HG03175 (cell line): ENCODE results near the gene NEK4.

ENCODE experiments used
- ATAC-seq: cut with Tn5 transposase; IDR thresholded peaks from one replicate; pipeline ENCODE4 v1.9.1; 2021; ENCODE audit warnings: mild to moderate bottlenecking, moderate library complexity; ENCODE audit not compliant: unreplicated experiment

Gene NEK4

DNA sequence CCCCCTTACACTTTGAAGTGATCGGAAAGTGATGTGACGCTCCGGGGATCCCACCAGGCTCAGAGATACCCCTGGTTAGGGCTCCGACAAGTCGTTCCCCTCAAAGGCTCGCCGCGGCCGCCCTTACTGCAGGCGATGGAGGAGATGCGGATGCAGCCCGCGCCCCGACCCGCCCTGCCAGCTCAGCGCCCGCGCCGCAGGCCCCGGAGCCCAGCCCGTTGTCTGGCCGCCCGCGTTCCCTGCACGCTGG is 65.4 kb downstream of the NEK4 start:
- ATAC-seq, result peak; percentile 35

DNA sequence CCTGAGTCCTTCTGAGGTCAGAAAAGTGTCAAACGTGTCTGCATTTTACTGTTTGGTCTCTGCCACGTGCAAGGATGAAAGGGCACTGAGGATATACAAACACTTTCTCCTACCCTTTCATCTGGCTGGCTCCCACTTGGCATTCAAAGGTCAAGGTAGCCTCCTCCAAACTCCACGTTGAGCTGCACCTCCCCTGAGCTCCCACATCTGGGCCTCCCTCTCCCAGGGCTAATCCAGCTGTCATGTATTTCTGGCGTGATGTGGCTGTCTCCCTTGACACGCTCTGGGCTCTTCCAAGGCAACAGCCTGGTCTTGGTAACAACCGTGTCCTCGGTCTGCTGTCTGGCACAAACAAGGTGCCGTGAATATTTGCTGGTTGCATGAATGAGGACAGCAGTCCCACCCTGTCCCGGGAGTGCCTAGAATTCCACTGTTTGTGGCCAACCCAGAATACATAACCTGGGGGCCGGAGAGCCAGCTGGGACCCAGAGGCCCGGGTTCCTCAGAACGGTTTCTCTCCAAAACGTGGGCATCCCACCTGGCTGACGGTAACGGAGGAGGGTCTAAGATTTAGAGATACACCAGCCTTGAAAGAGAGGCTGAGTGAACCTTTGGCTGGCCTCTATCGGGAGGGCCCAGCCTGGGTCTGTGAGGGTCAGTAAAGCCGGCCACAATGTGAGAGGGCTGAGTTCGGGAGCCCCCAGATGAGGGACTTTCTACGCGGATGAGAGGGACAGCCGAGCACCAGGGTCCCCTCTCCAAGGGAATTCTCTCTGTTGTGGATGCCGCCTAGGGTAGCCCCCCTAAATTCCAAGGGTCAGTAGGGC is 65.9 kb downstream of the NEK4 start:
- ATAC-seq, result peak; percentile 4

DNA sequence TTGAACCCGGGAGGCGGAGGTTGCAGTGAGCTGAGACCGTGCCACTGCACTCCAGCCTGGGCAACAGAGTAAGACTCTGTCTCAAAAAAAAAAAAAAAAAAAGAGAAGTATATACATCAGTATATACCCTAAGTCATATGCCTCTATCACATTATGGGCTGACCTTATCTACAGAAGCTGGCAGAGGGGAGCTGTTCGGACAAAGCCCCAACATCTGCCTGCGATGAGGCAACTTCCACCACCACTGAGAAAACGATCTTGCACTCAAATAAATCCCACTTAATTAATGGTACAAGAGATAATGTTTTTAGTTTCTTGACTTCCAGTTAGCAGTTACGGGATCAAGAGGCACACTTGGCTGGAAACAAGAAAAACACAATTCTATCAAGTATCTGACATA is 67.4 kb downstream of the NEK4 start:
- no peak for ATAC-seq

- no peak for ATAC-seq
Observed at GRCh38 chr3:52697632-52697965, 73.1 kb downstream of the NEK4 start.

DNA sequence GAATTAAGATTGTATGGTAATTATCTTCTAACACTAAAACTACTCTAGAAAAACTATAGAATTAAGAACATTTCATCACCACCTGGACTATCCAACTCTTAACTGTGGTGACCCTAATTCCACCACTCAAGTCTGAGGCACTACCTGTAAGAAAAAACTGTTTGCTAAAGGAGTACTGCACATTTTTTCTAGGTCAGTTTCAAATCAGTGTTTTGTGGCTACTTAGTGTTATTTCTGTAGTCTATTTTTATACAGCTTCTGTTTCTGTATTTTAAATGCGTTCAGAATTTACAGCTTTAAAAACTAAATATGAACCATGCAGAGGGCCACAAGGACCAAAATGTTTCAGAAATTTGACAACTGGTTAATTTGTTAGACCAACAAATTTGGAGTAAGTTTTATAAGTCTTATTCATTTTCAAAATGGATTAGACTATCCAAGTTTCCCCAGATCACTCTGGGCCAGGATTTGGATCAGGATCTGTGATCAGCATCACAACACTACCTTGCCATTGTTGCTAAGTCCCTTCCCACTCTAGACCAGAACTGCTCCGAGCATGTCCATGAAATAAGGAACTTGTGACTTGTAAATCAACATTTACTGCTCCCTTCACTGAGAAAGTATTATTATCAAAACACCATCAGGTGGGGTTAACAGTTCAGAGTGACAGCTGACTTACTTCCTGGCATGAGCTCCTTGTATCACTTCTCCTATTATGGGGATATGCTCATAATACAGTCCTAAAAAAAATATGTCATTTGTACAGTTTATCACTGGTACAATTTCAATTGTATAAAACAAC is 73.7 kb downstream of the NEK4 start:
- no peak for ATAC-seq

GRCh38 chr3:52695798-52696671 is 74.7 kb downstream of the NEK4 start:
- ATAC-seq, result no peak

DNA sequence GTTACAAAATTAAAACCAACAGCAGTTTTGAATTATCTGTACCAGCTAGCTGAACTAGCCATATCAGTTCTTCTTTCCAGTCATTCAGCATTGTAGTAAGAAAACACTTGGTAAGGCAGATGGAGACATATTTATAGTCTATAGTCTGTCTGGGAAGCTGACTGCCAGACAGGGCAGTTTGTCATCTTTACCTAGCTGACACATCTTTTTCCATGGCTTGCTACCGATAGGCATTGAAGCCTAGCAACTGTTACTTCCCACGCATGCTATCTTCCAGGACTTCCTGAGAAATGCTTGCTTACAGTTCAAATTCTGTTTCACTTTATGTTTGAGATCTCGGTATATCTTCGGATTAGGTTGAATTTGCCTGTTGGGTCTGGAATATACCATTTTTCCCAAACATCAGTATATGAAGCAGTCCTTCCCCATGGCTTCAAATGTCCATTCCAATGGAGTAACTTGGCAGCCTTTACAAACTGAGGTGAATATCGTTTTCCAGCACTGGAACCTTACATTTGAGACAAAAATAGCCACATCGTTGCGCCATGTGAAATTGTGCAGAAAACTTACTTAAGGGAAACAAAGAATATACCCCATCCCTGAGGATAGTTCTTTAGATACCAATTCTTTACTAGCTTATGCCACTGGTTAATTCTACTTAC is 76.1 kb downstream of the NEK4 start:
- no peak for ATAC-seq

GRCh38 chr3:52693071-52693470 is 77.7 kb downstream of the NEK4 start:
- ATAC-seq, result no peak

GRCh38 chr3:52690560-52690959 is 80.2 kb downstream of the NEK4 start:
- ATAC-seq, result no peak

- ATAC-seq, result no peak
Observed at GRCh38 chr3:52689151-52689550, 81.6 kb downstream of the NEK4 start.

DNA sequence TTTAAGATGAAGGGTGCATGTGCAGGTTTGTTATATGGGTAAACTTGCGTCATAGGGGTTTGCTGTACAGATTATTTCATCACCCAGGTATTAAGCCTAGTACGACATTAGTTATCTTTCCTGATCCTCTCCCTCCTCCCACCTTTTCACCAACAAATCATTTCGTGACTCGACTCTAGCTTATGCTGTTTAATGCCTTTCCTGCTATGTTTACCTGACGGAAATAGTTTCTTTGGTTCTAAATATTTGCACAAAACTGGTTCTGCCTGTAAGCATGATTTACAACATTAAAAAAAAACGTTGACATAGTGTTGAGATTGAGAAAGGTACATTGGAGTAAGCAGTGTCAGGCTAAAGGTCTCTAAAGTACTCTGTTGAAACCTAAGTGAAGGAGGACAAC is 82.5 kb downstream of the NEK4 start:
- no peak for ATAC-seq

DNA sequence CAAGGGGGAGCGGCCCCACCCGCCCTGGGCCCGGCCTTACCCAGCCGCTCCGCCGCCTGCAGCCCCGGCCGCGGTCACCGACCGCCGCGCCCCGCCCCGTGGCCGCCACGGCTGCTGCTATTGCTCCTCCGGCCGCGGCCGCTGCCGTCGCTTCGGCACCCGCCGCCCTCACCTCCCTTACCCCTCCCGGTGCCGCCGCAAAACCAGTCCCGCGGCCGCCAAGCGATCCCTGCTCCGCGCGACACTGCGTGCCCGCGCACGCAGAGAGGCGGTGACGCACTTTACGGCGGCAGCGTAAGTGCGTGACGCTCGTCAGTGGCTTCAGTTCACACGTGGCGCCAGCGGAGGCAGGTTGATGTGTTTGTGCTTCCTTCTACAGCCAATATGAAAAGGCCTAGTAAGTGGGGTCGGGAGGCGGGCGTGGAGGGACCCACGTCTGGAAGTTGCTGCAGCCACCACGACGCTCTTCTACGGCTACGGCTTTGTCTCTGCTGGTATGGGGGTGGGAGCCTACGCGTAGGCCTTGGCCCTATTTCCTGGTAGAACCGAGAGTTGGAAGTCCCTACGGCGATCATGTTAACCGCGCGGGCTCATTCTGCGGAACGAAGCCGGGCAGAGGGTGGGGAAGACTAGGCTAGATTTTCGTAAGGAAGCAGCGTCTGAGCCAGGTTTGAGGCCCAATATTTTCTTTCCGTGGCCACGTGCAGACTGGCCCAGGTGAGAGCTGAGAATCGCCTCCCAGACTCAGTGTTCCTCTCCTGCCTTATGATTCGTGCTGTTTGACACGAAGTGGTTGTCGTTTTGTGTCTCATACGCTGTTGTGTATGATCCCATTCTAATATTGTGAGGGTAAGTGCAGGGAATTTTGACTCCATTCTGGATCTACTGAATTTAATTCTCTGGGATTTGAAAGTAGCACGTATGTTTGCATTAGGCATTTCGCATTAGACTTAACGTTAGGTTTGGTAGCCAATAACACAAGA is 84.7 kb downstream of the NEK4 start, which contains the start of the genes GNL3 and PBRM1:
Gene GNL3, plus strand, starts transcription at position 324 of the 983 bp plus-strand sequence. Its CDS starts 61 bp downstream, at position 385.
Gene PBRM1, minus strand, starts transcription at position 205 of the 983 bp plus-strand sequence.
- peak; percentile 79 for ATAC-seq

DNA sequence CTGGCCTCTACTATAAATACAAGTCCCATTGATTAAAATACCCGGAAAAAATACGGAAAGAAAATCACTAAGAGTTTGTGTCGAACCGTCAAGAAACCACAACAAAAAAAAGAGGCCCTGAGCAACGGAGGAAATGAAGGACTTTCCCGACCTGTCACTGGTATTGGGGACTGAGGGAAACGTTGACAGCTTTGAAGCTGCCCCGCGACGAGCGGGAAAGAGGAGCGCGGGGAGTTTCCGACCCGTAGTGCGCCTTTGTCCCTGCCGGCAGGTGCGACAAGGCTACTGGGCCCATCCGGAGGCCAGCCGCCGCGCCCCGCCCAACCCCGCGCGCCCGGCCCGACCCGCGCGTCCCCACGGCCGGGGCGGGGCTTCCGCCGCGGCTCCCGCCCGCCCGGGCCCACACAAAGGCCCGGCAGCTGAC is 85.4 kb downstream of the NEK4 start:
- ATAC-seq, result peak; percentile 80

DNA sequence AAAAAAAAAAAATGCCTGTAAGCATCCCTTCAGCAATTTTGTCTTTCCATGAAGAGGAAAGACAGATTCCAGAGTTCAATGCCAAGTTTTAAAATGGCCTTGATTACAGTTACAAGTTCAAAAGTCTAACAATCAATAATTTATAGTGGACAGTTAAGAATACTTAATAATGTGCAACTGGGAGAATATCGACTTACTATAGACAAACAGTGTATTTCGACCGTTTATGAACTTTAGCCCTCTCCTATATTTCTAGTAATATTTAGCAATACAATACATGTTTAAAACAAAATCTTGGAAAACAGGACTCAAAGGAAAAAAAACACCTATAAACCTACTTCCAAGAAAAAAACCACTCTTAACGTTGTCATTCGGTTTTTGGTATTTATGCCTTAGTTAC is 86.6 kb downstream of the NEK4 start:
- ATAC-seq, result no peak

DNA sequence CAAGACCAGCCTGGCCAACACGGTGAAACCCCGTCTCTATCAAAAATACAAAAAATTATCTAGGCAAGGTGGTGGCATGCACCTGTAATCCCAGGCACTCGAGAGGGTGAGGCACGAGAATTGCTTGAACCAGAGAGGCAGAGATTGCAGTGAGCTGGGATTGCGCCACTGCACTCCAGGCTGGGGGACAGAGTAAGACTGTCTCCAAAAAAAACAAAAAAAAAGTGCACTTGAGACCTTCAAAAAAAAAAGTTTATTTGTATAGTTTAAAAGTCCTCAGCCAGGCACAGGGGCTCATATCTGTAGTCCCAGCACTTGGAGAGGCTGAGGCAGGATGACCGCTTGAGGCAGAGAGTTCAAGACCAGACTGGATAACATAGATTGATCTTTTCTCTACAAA is 87.1 kb downstream of the NEK4 start:
- no peak for ATAC-seq

DNA sequence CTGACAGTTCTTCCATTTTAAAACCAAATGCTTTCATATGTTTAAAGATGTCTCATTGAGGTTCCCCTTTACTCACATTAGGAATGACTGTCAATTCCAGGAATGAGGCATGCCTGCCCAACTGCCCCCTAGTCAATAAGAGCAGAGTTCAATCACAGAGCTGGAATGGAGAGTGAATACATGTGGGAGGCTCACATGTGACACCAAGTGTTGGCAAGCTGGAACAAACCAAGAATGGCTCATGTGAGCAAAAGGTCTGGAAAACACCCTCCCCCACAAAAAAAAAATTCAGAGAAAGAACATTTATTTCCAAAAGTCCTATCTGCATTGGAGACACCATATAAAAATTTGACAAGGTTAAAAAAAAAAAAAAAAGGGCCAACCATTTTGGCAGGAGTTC is 88.7 kb downstream of the NEK4 start:
- no peak for ATAC-seq

DNA sequence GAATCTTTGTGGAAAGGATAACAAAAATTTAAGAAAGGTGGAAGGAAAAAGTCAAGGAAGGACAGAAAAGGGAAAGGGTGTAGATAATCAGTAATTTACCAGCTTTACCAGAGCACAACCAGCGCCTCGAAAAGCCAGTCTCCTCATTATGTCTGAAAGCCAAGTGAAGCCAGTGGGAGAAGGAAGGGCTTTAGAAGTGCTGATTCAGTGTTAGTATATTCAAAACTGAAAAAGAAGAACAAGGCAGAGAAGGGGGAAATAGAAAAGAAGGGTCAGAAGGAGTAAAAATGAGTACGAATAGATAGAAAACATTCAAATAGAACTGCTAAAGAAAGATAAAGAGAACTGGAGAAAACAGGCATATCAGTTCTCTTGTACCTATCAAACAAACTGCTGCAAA is 89.1 kb downstream of the NEK4 start:
- no peak for ATAC-seq

DNA sequence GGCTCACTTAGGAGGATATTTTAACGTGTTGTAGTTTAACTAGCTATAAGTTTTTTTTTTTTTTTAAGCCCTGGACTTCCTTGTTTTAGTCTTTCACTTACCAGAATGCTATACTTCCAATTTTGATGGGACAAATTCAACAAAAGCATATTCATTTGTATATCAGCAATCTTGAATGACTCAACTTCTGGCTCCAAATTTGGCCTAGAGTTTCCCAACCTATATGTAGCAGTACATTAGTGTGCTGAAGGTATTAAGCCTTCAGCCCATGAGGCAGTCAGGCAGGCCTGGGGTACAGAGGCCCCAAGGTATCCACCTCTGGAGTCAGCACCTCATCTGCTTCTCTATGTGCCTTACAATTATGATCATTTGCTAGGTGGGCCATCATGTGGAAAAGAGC is 90.9 kb downstream of the NEK4 start:
- ATAC-seq, result no peak

GRCh38 chr3:52679199-52679538 is 91.6 kb downstream of the NEK4 start:
- no peak for ATAC-seq
